Measurements from ENCODE around the gene DGKD.

DGKD gene

GRCh38 chr2:233413559-233414272 is 59.4 kb downstream of the DGKD start:
- no peak for DNase-seq (ENCODE audit: low spot score)
- no peak for TF ChIP-seq CTCF (IDR thresholded peaks at IDR 0.05; ENCODE audit: extremely low read depth, missing control alignments)

GRCh38 chr2:233414273-233414654 is 60.0 kb downstream of the DGKD start:
- no peak for TF ChIP-seq CTCF (IDR thresholded peaks at IDR 0.05; ENCODE audit: extremely low read depth, missing control alignments)
- no peak for DNase-seq (ENCODE audit: low spot score)

GRCh38 chr2:233414777-233415570 is 60.7 kb downstream of the DGKD start:
- TF ChIP-seq CTCF (IDR thresholded peaks at IDR 0.05; ENCODE audit: extremely low read depth, missing control alignments), result no peak
- DNase-seq (ENCODE audit: low spot score), result no peak

GRCh38 chr2:233416199-233416598 is 61.9 kb downstream of the DGKD start:
- no peak for TF ChIP-seq CTCF (IDR thresholded peaks at IDR 0.05; ENCODE audit: extremely low read depth, missing control alignments)
- no peak for DNase-seq (ENCODE audit: low spot score)

- no peak for DNase-seq (ENCODE audit: low spot score)
- TF ChIP-seq CTCF (IDR thresholded peaks at IDR 0.05; ENCODE audit: extremely low read depth, missing control alignments), result no peak
These were observed 62.4 kb downstream of the DGKD start for GRCh38 chr2:233416706-233417105.

- TF ChIP-seq CTCF (IDR thresholded peaks at IDR 0.05; ENCODE audit: extremely low read depth, missing control alignments), result no peak
- no peak for DNase-seq (ENCODE audit: low spot score)
These were observed 63.0 kb downstream of the DGKD start for GRCh38 chr2:233417282-233417681.

GRCh38 chr2:233418052-233418760 is 63.9 kb downstream of the DGKD start:
- DNase-seq (ENCODE audit: low spot score), result no peak
- TF ChIP-seq CTCF (IDR thresholded peaks at IDR 0.05; ENCODE audit: extremely low read depth, missing control alignments), result no peak

All from GM20000 (cell line).